ENCODE results near the gene TEAD4. TPM values are rescaled to one million over a fixed set of nuclear protein-coding genes. Genes with fewer than 3 reads are reported as not detected.

Gene TEAD4
- total RNA-seq, 1 donor from 2014 or later, result 14.2 TPM

DNA sequence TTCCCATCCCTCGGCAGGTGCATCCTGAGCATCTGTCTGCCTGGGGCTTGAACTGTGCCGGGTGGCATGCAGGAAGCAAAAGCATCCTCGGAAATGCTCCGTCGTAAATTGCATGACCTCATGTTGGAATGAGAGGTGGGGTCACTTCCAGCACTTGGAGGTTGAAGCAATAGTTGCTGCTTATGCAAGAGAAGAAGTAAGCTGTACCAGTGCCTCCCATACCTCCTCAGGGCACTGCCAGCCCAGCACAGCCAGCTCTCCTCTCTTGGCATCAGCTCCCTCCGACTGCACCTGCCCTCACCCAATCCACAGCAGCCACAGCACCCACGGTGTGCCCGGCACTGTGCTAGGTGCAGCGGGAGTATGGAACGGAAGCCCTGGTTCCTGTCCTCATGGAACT, 11.5 kb downstream of the TEAD4 start:
- no peak overlapping the region for H3K27ac Mint-ChIP-seq
- no peaks in the 10 kb centered on the region for H3K36me3 Mint-ChIP-seq (ENCODE audit: low read depth)
- H3K27me3 Mint-ChIP-seq, result peaks cover 2% of the 10 kb centered on the region
- no peaks in the 10 kb centered on the region for H3K9me3 Mint-ChIP-seq
- no peak for DNase-seq
- no peak overlapping the region for H3K4me3 Mint-ChIP-seq
- H3K4me1 Mint-ChIP-seq, result no peaks in the 10 kb centered on the region
- intact Hi-C loops (cut with micrococcal nuclease), result no loop called here

DNA sequence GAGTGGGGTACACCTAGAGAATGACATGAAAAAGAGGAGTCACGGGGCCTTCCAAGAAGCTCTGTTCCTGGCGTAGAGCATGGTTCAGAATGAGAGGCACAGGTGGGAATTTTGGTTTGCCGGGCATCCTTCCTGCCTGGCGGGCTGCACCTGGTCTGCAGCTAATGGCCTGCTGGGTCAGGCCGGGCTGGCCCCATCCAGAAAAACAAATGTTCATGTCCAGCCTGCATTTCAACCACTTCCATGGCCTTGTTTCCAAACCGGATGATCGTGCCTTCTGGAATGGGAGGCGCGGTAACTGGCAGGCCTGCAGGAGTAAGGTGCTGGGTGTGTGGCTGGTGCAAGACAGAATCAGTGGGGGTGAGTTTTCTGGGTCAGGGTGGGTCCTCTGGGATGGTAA, 14.4 kb downstream of the TEAD4 start:
- intact Hi-C loops (cut with micrococcal nuclease), result no loop called here
- Mint-ChIP-seq H3K4me3 (no peak overlapping the region), H3K27ac (no peak overlapping the region), H3K27me3 (no peaks in the 10 kb centered on the region), H3K9me3 (no peaks in the 10 kb centered on the region), H3K4me1 (no peaks in the 10 kb centered on the region), H3K36me3 (ENCODE audit: low read depth) (no peaks in the 10 kb centered on the region)
- no peak for DNase-seq

DNA sequence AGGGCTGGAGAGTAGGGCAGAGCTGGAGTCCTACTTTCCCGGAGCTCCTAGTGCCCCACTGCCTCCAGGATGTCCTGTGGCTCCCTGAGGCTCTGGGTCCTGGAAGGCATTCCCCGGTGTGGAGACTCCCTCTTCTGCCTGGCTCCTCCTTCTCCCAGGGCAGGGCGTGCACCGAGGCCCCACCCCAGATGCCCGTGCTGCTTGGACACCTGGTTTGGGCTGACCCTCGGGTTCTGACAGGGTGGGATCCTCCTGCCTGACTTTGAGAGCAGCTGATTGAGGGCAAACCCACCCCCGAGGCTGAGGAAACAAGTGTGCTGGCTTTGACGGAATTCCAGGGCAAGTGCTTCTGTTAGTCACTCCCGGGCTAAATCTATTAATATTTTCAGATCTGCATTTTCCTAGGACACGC, 15.4 kb downstream of the TEAD4 start:
- Mint-ChIP-seq H3K36me3 (ENCODE audit: low read depth) (no peaks in the 10 kb centered on the region), H3K4me3 (no peak overlapping the region), H3K27me3 (no peaks in the 10 kb centered on the region), H3K27ac (no peak overlapping the region), H3K9me3 (no peaks in the 10 kb centered on the region), H3K4me1 (no peaks in the 10 kb centered on the region)
- no peak for DNase-seq
- intact Hi-C loops (cut with micrococcal nuclease), result no loop called here

DNA sequence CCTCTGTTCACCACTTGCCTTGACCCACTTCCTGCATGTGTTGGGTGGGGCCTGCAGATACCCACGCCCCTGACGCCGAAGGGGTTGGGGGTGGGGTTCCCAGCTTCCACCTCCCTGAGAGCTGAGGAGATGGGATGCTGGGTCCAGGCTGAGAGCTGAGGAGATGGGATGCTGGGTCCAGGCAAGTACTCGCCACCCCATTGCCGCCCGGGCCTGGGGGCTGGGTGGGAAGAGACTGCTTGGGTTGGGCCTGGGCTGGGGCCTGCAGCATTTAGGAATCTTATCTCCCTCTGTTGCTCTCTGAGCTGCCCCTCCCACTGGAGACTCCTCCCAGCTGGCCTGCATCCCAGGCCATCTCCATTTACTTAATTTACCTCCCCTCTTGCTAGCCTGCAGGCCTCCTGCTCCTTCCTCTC, 17.4 kb downstream of the TEAD4 start:
- Mint-ChIP-seq H3K27ac (no peak overlapping the region), H3K4me3 (no peak overlapping the region), H3K36me3 (ENCODE audit: low read depth) (no peaks in the 10 kb centered on the region), H3K9me3 (no peaks in the 10 kb centered on the region), H3K27me3 (no peaks in the 10 kb centered on the region), H3K4me1 (no peaks in the 10 kb centered on the region)
- intact Hi-C loops (cut with micrococcal nuclease), result no loop called here
- DNase-seq, result no peak

DNA sequence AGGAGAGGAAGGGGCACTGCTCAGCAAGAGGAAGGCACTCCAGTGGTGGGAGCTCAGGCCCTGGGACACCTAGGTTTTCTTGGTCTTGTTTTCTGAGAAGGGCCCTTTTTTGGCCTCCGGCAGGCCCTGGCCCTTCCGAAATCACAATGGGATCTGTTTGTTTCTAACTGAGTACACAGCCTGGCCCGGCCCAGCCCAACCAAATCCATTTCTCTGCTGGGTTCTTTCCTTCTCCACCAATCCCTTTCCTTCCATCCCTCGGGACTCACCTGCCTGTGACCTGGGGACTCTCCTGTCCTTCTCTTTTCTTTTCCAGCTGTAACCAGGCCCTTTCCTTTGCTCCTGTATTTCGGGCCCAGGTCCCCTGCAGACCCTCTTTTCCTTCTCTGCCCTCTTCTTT, 18.6 kb downstream of the TEAD4 start:
- Mint-ChIP-seq H3K9me3 (no peaks in the 10 kb centered on the region), H3K4me3 (no peak overlapping the region), H3K4me1 (no peaks in the 10 kb centered on the region), H3K36me3 (ENCODE audit: low read depth) (no peaks in the 10 kb centered on the region), H3K27me3 (no peaks in the 10 kb centered on the region), H3K27ac (no peak overlapping the region)
- no peak for DNase-seq
- intact Hi-C loops (cut with micrococcal nuclease), result no loop called here

DNA sequence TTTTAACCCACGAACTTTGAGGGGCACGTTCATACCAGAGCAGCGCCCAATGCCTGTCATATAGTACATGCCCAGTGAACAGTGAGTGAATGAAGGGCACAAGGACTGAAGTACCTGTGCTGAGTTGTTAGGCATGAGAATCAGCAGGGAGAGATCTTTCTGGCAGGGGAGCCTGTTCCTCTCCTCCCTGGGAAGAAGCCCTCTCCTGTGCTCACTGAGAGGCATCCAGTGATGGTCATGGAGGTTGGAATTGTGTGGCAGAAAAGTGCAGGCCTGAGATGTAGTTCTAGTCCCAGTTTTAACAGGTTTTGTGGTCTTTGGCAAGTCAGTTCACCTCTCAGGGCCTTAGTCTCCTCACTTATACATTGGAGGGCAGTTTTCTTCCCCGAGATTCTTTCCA, 20.6 kb downstream of the TEAD4 start:
- no peaks in the 10 kb centered on the region for H3K9me3 Mint-ChIP-seq
- no peaks in the 10 kb centered on the region for H3K27me3 Mint-ChIP-seq
- H3K4me3 Mint-ChIP-seq, result no peak overlapping the region
- DNase-seq, result no peak
- no peaks in the 10 kb centered on the region for H3K4me1 Mint-ChIP-seq
- H3K27ac Mint-ChIP-seq, result no peak overlapping the region
- intact Hi-C loops (cut with micrococcal nuclease), result no loop called here
- no peaks in the 10 kb centered on the region for H3K36me3 Mint-ChIP-seq (ENCODE audit: low read depth)

DNA sequence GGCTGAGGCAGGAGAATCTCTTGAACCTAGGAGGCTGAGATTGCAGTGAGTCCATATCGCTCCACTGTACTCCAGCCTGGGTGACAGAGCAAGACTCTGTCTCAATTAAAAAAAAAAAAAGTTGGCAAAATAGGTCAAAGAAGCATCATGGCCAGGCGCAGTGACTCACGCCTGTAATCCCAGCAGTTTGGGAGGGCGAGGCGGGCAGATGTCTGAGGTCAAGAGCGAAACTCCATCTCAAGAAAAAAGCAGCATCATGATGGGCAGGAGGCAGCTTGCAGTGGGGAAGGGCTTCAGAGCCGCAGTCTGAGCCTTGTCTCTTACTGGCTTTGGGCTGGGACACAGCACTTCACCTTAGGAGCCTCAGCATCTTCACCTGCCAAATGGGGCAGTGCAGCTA, 21.4 kb downstream of the TEAD4 start:
- no peak for DNase-seq
- Mint-ChIP-seq H3K4me1 (no peaks in the 10 kb centered on the region), H3K27ac (no peak overlapping the region), H3K9me3 (no peaks in the 10 kb centered on the region), H3K27me3 (no peaks in the 10 kb centered on the region), H3K4me3 (no peak overlapping the region), H3K36me3 (ENCODE audit: low read depth) (no peaks in the 10 kb centered on the region)
- intact Hi-C loops (cut with micrococcal nuclease), result no loop called here

DNA sequence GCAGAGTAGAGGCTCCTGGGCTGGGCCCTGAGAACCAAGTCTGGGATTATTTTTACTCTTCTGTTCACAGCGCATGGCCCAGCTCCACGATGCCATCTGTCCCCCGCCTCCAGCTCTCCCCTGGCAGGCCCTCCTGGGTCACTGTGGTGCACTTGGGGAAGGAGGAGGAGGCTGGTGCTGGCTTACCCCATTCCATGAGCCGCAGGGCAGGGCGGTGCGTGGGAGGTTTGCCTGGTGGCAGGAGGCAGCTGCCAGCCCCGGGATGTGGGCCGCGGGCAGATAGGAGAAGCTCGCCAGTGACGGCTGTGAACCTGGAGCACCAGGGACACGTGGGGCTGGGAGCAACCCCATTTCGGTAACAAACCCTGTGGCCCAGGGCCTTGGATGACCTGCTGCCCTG, 23.2 kb downstream of the TEAD4 start:
- Mint-ChIP-seq H3K27ac (no peak overlapping the region), H3K36me3 (ENCODE audit: low read depth) (no peaks in the 10 kb centered on the region), H3K4me1 (no peaks in the 10 kb centered on the region), H3K9me3 (no peaks in the 10 kb centered on the region), H3K27me3 (no peaks in the 10 kb centered on the region), H3K4me3 (no peak overlapping the region)
- intact Hi-C loops (cut with micrococcal nuclease), result no loop called here
- no peak for DNase-seq

DNA sequence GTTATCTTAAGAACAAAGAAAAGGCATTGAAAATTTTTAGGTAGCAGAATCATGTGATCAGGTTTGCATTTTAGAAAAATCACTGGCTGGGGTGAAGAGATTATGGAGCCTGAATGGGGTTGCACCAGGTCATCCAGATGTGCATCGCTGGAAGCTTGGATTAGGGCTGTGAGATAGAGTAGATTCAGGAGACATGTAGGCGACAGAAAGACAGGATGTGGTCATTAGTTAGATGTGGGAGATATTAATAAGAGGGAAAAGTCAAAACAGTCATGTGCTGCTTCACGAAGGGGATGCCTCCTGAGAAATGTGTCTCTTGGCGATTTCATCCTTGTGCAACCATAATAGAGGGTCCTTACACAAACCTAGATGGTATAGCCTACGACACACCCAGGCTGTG, 25.1 kb downstream of the TEAD4 start:
- Mint-ChIP-seq H3K27me3 (no peaks in the 10 kb centered on the region), H3K4me1 (no peaks in the 10 kb centered on the region), H3K9me3 (no peaks in the 10 kb centered on the region), H3K27ac (no peak overlapping the region), H3K36me3 (ENCODE audit: low read depth) (no peaks in the 10 kb centered on the region), H3K4me3 (no peak overlapping the region)
- intact Hi-C loops (cut with micrococcal nuclease), result no loop called here
- no peak for DNase-seq

DNA sequence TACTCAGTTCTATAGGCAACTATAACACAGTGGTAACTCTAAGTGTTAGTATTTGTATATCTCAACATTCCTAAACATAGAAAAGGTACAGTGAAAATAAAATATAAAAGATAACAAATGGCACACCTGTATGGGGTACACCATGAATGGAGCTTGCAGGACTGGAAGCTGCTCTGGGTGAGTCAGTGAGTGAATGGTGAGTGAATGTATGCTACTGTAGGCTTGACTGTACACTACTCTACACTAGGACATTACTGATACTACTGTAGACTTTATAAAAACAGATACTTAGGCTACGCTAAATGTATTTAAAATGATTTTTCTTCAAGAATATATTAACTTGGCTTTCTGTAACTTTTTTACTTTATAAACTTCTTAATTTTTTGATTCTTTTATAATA, 25.5 kb downstream of the TEAD4 start:
- no peak overlapping the region for H3K27ac Mint-ChIP-seq
- H3K36me3 Mint-ChIP-seq (ENCODE audit: low read depth), result no peaks in the 10 kb centered on the region
- intact Hi-C loops (cut with micrococcal nuclease), result no loop called here
- H3K4me3 Mint-ChIP-seq, result no peak overlapping the region
- no peaks in the 10 kb centered on the region for H3K9me3 Mint-ChIP-seq
- H3K4me1 Mint-ChIP-seq, result no peaks in the 10 kb centered on the region
- no peak for DNase-seq
- no peaks in the 10 kb centered on the region for H3K27me3 Mint-ChIP-seq

DNA sequence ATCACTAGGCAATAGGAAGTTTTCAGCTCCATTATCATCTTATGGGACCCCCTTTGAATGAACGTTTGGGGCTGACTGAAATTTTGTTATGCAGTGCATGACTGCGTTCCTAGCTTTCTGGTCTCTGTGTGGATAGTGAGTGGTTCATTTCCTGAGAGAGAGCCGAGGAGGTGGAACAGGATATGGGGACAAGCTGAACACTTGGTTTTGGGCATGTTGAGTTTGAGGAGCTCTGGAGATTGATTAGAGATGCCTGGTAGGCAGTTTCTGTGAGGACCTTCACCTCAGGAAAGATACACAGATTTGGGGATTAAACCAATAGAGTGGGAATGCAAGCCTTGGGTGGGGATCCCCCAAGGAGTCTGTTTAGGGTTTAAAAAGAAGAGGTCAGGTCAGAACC, 27.7 kb downstream of the TEAD4 start:
- intact Hi-C loops (cut with micrococcal nuclease), result no loop called here
- no peak for DNase-seq
- H3K4me3 Mint-ChIP-seq, result no peak overlapping the region
- no peaks in the 10 kb centered on the region for H3K36me3 Mint-ChIP-seq (ENCODE audit: low read depth)
- H3K27ac Mint-ChIP-seq, result no peak overlapping the region
- no peaks in the 10 kb centered on the region for H3K27me3 Mint-ChIP-seq
- H3K9me3 Mint-ChIP-seq, result no peaks in the 10 kb centered on the region
- H3K4me1 Mint-ChIP-seq, result no peaks in the 10 kb centered on the region

DNA sequence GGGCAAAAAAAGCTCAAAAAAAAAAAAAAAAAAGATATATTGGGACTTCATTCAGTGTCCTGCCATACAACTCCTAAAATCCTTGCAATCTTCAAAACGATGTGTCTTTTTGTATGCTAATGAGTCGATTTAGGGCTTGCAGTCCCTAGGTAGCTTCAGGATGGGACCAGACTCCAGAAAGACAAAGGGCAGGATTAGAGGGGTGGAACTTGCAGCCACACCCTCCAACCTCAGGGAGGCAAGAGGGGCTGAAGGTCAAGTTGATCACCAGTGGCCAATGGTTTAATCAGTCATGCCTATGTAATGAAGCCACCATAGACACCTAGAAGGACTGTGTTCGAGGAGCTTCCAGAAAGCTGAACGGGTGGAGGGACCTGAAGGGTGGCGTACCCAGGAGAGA, 29.3 kb downstream of the TEAD4 start:
- Mint-ChIP-seq H3K4me1 (no peaks in the 10 kb centered on the region), H3K36me3 (ENCODE audit: low read depth) (no peaks in the 10 kb centered on the region), H3K4me3 (no peak overlapping the region), H3K27me3 (no peaks in the 10 kb centered on the region), H3K9me3 (no peaks in the 10 kb centered on the region), H3K27ac (no peak overlapping the region)
- intact Hi-C loops (cut with micrococcal nuclease), result no loop called here
- no peak for DNase-seq

DNA sequence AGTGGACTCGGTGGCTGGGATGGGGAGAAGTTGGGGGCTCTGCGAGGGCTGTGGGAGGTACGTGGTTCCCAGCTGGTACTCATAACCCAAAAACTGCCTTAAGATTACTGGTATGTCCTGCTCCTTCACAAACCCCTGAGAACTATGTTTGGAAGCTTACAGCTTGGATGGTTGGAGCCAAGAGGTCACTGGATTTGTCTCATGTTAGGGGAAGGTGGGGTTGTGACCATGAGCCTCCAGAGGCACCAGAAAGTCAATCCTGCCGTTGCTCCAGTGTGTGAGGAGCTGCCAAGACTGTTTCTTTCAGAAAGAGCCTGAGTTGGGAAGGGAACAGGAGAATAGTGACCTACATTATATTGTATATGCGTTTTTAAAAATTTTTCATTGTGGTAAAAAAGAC, 33.5 kb downstream of the TEAD4 start:
- H3K4me1 Mint-ChIP-seq, result no peaks in the 10 kb centered on the region
- intact Hi-C loops (cut with micrococcal nuclease), result no loop called here
- no peak overlapping the region for H3K27ac Mint-ChIP-seq
- no peaks in the 10 kb centered on the region for H3K36me3 Mint-ChIP-seq (ENCODE audit: low read depth)
- H3K9me3 Mint-ChIP-seq, result no peaks in the 10 kb centered on the region
- no peak for DNase-seq
- no peak overlapping the region for H3K4me3 Mint-ChIP-seq
- no peaks in the 10 kb centered on the region for H3K27me3 Mint-ChIP-seq

DNA sequence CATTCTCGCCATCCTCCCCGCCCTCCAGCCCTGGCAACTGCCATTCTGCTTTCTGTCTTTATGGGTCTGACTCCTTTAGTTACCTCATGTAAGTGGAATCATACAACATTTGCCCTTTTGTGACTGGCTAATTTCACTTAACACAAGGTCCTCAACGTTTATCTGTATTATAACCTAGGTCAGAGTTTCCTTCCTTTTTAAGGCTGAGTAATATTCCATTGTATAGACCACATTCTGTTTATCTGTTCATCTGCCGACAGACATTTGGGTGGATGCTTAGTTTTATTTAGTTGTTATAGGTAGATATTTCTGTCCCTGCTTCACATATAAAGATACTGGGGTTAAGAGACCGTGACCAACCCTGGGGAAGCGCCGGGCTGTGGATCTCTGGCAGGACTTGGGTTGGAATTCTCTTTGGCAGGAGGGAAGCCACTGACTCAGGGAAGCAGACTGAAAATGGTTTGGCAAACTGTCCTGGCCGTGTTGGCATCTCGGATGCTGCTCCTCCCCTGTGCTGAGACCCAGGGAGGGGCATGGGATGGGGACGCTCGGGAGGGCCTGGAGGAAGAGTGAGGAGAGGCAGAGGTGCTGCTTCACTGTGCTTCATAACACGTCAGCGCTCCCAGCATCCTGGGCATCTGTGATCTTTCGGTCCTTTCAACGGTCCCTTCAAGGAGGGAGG, 38.9 kb downstream of the TEAD4 start:
- Mint-ChIP-seq H3K36me3 (ENCODE audit: low read depth) (no peaks in the 10 kb centered on the region), H3K27ac (no peak overlapping the region), H3K9me3 (no peaks in the 10 kb centered on the region), H3K4me1 (no peaks in the 10 kb centered on the region), H3K27me3 (no peaks in the 10 kb centered on the region), H3K4me3 (no peak overlapping the region)
- DNase-seq, result no peak
- intact Hi-C loops (cut with micrococcal nuclease), result no loop called here

DNA sequence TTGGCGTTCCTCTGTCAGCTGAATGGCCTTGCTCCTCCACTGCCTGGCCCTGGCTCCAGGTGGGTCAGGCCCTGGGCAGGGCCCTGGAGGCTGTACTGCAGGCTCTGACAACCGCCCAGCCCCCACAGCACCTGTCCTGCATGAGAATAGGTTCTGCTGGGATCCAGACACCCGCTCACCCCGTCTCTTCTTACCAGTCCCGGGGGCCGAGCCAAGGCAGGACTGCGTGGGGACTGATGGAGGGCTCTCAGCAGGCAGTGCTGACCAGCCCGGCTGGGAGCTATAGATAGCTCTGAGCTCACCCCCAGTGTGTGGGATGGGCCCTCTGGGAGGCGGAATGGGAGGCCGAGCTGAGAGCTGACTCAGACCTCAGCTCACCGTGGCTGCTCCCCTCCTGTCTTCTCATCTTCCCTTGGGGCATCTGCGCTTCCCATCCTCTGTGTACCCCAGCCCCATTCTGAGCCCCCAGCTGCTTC, 39.6 kb downstream of the TEAD4 start:
- no peak for DNase-seq
- H3K4me1 Mint-ChIP-seq, result no peaks in the 10 kb centered on the region
- H3K27me3 Mint-ChIP-seq, result no peaks in the 10 kb centered on the region
- H3K36me3 Mint-ChIP-seq (ENCODE audit: low read depth), result no peaks in the 10 kb centered on the region
- intact Hi-C loops (cut with micrococcal nuclease), result no loop called here
- no peaks in the 10 kb centered on the region for H3K9me3 Mint-ChIP-seq
- H3K4me3 Mint-ChIP-seq, result no peak overlapping the region
- H3K27ac Mint-ChIP-seq, result no peak overlapping the region
